ENCODE measurements around the gene LIMK2.
"Not testable (repeated sequence)": the region's sequence is repeated elsewhere in the genome, so short reads cannot be mapped to it uniquely, and the experiment has no call there.

Gene LIMK2

DNA sequence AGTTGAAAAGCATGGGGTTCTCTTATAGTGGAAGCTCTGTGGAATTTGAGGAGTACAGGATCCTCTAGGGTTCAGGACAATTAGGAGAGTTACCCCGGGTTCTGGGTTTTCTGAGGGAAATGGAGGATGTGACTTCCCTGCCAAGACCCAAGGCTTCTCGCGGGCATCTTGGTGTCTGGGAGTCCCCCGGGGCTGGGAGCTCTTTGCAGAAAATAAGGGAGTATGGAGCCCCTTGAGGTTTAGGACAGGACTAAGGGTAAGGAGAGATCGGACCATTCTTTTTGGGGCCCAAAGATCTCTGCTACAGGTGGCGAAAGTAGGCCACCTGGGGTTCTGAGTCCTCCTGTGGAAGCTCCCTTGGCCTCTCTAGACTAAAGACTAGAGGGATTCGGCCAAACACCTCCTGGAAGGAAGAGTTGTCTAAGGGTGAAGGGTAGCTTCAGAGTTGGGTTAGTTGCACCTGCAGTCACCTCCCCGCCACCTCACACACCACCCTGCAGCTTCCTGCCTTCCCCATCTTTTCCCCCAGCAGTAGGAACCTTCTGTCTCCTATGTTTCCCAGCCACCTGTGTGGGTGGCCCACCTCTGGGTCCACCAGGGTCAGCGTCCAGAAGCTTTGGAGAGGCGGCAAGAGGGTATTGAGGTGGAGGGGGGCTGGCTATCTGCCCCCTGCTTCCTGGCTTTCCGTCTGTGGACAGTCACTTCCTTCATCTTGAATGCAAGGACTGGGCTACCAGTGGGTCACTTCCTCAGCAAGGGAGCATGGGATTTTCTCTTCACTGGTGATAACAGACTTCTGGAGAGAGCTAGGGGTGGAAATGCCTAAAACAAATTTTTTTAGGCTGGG is 908 bp downstream of the LIMK2 start:
- peak; percentile 35 to 65 (median 40) for DNase-seq

DNA sequence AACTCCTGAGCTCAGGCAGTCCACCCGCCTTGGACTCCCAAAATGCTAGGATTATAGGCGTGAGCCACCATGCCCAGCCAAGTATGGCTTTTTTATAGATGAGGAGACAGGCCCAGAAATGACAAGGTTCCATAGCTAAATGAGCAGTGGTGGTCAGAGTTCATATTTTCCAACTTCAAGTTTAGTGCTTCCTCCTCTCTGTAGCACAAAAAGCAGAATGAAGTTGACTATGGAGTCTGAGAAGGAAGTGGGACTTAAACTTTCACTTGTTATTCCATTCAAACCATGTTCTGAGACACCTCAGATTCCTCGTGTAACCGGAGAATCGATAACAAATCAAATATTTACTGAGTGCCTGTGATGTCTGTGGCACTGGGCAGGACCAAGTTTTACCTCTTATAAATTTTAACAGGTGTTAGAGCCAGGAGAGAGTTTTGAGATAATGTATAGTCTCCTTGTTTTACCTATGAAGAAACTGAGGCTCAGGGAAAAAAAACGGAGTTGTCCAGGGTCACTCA is 3.0 kb downstream of the LIMK2 start:
- peak in 1 of 3 donors; percentile 17 for DNase-seq

DNA sequence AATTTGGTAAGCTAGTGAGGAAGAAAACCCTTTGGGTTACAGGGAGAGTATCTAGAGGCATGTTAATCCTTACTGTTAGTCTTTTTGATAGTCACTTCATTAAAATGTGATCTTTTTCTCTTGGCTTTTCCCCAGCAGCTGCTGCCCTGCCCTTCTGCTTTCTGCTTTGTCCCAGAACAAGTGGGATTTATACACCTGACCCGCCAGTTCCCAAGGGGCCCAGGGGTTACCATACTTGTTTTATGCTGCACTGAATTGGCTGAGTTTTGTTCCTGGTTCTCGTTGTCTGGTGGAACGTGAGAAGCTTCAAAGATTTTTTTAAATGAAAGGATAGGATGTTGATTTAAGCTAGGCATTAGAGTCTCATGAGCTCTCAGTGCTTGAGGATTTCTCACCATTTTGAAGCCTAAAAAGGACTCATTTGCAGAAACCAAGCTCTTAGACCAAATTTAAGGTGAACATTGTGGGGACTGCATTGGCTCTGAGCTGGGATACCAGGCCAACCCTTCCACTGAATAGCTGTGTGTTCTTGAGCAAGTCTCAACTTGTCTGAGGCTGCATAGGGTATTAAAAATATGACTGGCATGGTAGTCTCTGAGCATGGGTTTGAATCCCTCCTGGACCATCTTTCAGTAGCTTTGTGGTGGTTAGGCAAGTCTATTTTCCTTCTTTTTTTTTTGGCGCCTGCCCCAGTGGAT is 6.6 kb downstream of the LIMK2 start:
- DNase-seq, result no peak

DNA sequence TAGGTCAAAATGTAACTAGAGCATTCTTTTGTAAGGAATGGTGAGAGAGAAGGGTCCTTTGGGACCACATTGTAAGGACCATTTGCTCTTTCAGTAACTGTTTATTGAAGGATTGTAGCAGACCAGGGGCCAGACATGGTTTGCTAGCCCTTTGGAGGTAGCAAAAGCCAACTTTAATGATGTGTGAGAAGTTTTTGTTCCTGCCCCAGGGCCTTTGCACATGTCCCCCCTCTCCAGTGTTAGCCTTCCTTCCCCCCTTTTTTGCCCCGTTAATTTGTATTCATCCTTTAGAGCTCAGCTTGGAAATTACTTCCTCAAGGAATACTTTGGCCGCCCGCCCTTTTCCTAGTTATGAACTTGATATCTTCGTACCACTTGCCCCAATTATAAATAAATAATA is 9.0 kb downstream of the LIMK2 start:
- no peak for DNase-seq

DNA sequence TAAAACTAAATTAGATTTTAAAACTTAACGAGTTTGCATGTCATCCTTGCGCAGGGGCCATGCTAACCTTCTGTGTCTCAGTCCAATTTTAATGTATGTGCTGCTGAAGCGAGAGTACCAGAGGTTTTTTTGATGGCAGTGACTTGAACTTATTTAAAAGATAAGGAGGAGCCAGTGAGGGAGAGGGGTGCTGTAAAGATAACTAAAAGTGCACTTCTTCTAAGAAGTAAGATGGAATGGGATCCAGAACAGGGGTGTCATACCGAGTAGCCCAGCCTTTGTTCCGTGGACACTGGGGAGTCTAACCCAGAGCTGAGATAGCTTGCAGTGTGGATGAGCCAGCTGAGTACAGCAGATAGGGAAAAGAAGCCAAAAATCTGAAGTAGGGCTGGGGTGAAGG is 10.6 kb downstream of the LIMK2 start:
- DNase-seq, result no peak

DNA sequence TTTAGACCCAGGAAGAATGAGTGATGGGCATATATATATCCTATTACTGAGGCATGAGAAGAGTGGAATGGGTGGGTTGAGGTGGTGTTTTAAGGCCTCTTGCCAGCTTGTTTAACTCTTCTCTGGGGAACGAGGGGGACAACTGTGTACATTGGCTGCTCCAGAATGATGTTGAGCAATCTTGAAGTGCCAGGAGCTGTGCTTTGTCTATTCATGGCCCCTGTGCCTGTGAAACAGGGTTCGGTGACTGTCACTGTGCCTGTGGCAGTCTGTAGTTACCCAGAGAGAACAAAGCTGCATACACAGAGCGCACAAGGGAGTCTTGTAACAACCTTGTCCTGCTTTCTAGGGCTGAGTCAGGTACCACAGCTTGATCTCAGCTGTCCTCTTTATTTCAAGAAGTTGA is 11.7 kb downstream of the LIMK2 start:
- DNase-seq, result no peak

DNA sequence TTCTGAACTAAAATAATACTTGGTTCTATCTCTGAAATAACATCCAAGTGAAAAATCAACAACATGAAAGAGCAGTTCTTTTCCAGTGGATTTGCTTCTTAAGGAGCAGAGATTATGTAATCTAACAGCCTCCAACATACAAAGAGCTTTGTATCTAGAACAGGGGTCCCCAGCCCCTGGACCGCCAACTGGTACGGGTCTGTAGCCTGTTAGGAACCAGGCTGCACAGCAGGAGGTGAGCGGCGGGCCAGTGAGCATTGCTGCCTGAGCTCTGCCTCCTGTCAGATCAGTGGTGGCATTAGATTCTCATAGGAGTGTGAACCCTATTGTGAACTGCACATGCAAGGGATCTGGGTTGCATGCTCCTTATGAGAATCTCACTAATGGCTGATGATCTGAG is 12.6 kb downstream of the LIMK2 start:
- not testable (repeated sequence) for DNase-seq

DNA sequence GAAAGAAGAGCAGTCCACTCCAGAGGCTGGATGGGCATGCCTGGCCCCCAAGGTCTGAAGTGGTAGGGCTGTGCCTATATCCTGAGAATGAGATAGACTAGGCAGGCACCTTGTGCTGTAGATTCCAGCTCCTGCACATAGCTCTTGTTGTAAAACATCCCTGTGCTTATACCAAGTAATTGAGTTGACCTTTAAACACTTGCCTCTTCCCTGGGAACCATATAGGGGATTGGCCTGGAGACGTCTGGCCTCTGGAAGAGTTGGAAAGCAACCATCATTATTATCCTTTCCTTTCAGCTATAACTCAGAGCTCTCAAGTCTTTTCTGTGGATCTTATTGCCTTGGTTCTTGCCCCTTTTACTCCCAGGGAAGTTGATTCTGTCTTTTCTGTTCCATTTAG is 15.1 kb downstream of the LIMK2 start:
- DNase-seq, result no peak

DNA sequence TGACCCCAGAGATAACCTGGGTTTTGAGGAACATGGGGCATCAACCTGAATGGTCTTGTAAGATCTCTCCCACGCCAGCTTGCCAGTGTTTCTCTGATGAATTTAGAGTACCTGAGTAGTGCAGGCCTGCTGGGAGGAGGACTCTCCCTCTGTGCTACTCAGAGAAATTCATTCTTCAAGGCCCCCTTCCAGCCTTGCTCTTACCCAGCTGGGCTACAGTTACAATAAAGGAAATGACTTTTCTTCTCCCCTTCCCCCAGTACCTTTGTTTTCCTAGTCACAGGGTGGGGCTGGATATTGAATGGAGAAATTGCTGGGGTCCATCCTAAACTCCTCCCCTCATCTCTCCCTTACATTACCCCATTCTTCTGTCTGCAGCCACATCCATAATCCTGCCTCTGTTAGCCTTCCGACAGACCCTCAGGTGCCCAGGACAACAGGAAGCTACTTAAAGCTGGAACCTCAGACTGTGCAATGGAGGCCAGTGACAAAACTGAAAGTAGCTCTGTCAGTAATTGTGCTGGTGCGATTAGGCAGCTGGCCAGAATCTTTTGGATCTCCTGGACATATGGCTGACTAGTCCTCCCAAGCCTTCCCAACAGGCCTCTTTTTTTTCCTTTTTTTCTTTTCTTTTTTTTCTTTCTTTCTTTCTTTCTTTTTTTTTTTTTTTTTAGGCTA is 17.4 kb downstream of the LIMK2 start:
- DNase-seq, result peak; percentile 23 to 64 (median 42)

DNA sequence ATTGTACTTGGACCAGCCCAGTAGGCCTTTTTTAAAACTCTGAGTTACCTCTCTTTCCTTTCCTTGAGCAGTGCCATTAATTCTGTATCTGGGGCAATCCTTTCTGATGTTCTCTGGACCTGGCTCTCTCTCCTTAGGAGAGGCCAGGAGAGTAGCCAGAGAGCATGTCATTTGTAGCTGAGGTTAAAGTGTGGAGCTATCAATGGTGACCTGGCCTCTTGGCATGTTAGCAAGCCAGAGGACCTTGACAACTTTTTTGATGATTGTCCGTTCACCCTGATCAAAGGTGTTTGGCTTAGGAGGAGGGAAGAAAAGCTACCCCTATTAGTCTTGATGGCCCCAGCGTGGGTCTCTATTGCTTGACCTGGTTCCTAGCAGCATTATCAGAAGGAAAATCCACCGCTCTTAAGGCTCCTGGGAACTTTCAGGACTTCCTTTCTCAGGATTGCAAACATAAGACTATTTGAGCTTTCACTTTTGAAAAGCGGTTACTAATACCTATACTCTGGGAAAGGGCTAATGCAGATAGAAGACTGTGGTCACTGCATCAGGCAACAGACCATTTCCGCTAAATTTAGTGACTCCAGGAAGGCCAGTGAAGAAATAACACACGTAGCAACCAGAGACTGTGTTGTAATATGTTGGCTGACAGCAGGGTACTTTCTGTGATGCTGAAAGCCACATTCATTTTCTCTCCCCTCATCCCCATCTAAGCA is 18.2 kb downstream of the LIMK2 start:
- DNase-seq, result peak; percentile 87 to 98 (median 93)

DNA sequence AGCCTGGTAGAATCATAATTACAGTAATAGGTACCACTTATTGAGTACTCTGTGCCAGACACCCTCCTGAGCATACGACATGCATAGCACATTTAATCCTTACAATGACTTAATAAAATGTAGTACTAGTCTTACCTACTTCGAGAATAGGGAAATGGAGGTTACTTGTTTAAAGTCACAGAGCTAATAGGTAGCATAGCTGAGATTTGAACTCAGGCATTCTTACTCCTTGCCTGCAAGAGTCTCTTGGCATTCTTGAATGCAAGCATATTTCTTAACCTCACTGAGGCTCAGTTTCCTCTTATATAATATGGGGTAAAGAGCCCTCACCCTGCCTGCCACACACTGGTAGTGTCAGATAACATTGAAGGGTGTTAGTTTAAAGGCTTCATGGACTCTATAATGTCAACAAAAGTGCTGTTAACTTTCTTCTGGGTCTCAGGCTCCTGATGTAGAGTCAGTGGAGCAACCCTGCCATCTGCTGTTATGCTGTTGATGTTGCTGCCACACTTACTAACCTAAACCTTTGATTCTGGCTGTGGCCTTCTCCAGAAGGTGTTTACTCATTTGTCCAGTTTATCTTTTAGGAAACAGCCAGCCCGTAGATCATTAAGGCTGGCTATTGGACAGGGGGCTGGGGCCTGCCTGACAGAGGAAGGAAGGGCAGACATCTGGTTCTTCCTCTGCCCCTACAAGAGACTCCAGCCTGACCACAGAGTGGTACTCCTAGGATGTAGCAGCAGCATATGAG is 18.9 kb downstream of the LIMK2 start:
- peak; percentile 68 to 76 (median 73) for DNase-seq

DNA sequence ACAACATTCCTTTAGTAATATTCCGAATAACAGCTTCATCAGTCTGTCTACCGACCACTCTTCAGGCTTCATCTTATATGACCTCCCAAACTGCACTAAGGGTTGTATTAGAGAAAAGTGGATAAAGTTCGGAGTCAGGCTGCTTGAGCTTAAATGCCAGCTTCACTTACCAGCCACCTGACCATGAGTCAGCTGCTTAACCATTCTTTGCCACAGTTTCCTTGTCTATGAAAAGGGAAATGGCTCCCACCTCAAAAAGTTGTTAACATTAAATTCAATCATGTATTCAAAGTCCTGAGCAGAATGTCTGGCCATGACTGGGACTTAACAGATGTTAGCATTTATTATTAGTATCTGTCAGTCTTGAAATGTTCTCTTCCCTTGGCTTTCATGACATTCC is 20.9 kb downstream of the LIMK2 start:
- DNase-seq, result peak; percentile 75 to 82 (median 77)

DNA sequence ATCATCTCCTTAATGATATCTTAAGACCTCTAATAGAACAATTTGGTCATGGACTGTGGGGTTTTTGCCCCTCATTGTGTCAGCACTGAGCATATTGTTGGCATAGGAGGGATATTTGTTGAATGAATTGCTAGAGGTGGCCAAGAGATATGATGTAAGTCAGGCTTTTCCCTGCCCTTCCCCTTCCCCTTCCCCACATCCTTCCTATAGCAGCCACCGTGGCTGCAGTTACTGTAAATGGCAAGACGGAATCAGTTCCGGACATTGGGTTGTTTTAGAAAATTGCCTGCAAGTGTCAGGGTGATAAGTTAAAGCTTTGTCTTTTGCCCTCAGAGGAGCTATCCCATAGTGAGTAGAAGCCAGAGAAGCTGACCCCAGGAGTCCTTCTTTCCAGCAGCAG is 23.0 kb downstream of the LIMK2 start:
- DNase-seq, result peak; percentile 90 to 95 (median 92)

DNA sequence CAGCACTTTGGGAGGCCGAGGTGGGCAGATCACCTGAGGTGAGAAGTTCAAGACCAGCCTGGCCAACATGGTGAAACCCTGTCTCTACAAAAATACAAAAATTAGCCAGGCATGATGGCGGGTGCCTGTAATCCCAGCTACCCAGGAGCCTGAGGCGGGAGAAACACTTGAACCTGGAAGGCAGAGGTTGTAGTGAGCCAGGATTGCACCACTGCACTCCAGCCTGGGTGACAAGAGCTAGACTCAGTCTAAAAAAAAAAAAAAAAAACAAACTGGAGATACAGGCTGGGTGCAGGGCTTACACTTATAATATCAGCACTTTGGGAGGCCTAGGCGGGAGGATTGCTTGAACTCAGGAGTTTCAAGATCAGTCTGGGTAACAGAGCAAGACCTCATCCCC is 23.9 kb downstream of the LIMK2 start:
- DNase-seq, result not testable (repeated sequence)

DNA sequence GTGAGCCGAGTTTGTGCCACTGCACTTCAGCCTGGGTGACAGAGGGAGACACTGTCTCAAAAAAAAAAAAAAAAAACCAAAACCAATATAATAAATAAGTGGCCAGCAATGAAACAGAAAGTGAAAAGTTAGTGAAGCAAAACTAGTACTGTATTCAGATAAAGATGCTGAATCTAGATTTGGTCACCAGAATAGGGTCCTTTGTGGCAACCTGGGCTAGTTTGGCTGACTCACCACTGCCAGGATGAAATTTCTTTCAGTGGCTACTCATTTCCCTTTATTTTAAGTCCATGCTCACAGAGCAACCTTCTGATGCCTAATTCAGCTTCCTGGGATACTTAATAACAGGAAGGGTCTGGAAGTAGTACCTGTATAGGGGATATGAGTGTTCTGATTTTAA is 26.0 kb downstream of the LIMK2 start:
- DNase-seq, result peak in 2 of 3 donors; percentile 42 to 79

DNA sequence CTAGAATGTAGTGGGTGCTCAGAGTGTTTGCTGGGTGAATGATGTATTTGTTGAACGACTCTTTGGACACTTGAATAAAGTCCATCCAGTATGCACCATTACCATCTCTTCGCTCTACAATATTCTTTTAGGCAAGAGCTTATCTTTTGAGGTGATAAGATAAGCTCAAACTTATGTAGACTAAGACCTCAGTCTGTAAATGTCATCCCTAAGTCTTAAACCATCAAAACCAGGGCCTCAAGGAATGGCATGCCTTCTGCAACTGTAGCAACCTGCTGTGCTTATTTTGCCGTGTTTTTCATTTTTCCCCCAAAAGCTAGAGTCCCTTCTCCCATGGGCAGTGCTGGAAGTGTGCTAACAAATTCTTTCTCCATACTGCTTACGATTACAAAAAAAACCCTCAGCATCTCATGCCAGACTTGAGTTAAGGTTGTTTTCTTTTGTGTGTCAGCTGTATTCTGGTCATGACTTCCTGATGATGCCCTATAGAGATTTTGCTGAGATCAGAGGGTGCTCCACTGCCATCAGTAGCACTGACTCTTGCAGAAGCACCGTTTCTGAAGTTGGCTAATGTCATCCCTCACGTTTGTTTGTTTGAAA is 27.8 kb downstream of the LIMK2 start:
- no peak for DNase-seq

DNA sequence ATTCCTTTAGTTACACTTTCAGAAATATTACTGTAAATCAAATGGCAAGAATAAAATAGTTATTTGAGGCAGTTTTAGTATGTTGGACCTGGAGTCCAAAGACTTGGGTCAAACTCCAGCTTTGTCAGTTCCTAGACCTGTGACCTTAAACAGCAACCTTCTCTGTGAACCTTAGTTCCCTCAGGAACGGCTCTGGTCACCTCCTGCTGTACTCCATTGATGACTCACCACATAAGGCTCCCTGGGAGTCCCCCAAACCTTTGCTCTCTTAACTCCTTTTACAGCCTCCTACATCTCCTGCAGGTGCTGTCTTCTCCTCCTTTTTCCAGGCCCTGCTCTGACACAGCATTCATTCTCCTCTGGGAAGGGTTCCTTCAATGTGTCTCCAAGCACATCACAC is 29.1 kb downstream of the LIMK2 start:
- DNase-seq, result no peak

DNA sequence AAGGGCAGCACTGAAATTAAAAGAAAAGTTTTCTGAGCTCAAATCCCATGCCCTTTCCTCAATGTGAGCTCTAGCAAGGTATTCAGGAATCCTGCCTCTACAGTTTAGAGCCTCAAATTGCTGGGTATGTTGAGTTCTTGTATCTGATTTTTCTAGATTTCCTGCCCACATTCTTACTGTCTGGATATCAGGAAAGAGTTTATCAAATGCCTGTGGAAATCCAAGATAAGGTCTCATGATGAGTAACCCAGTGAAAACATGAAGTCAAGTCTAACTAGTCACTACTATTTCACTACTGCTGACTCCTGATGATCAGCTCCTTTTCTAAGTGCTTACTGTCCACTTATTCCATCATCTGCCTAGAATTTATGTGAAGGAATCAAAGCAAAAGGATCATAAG is 29.8 kb downstream of the LIMK2 start:
- peak in 1 of 3 donors; percentile 44 for DNase-seq

DNA sequence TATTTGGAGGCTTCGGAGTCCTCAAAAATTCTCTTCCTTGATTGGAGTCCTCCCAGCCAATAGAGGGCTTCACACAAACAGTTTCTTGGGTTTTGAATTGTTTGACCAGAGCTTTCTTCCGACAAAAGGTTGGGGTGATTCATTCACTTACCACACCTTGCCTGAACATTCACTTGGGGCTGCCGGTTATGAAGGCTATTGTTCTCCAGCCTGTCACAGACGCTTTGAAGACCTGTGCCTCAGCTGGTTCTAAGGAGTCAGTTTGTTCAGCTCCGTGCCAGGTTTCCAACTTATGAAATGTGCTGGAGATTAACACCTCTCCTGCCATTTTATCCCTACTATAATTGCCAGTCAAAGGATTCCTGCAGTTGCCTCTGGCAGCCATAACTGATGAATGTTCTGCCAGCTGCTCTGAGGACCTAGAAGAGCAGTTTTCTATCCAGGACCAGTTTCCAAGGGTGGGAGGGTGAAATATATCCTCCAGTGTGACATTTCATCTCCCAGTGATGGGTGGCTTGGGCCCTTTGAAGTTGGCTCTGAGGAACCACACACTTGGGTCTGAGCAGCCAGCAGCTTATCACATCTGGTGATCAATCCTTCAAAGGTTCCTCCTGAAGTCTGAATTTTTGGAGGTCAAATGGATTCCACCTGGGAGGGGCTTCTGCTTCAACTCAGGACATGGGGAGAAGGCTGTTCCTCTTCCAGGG is 31.4 kb downstream of the LIMK2 start:
- no peak for DNase-seq

DNA sequence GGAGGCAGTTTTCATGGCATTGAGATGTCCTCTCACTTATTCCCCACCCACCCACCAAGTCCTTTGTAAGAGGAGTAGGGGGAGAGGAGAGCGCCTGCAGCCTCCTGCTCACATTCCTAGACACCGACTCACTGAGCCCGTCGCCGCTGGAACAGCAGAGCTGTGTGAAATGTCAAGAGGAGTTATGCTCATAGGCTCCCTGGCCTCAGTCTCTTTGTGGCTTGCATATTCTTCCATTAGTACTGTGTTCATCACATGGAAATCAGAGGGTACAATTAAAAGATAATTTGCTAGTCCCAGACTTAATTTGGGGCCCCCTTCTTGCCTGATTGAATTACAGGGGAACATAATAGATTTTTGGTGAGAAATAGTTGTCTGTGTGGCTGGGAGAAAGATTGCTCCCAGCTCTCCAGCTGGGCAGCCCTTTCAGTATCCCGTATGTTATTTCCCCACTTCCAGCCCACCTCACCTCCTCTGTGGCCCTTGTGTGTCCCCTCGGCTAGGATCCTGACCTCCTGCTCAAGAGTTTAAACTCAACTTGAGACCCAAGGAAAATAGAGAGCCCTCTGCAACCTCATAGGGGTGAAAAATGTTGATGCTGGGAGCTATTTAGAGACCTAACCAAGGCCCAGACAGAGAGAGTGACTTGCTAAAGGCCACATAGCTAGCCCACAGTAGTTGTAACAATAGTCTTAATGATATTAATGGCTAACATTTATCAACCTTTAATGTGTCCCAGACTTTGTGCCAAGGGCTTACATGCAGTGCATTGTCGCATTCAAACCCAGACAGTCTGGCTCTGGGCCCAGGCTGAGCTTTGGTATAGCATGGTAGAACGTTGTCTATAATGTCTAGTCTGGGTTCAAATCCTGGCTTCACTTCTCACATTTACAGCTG is 32.2 kb downstream of the LIMK2 start:
- DNase-seq, result no peak
